HG03354 (cell line): ENCODE results near the gene SUDS3.
"Not testable (repeated sequence)": the region's sequence is repeated elsewhere in the genome, so short reads cannot be mapped to it uniquely, and the experiment has no call there.

Experiments used
- ATAC-seq: cut with Tn5 transposase; IDR thresholded peaks from one replicate; pipeline ENCODE4 v1.9.1; 2021; ENCODE audit warnings: mild to moderate bottlenecking; ENCODE audit not compliant: unreplicated experiment, poor library complexity, severe bottlenecking

SUDS3 gene

GRCh38 chr12:118377884-118378470 is 1.6 kb downstream of the SUDS3 start:
- ATAC-seq: no peak

DNA sequence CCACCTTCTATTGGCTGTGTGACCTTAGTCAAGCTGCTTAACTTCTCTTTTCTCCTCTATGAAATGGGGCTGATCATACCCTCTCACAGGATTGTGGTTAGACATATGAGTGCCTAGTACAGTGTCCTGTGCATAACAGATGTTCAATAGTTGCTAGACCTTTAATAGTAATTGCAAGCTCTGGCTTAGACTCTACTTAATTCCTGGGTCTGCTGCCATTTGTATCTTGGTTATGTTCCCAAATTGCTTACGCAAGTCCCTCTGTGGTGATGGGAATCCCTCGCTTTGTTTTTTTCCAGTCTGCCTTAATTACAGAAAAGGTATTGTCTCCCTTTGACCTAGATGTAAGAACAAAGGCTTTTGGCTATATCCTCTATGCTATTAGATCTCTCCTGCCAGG is 15.1 kb downstream of the SUDS3 start:
- ATAC-seq: no peak

- ATAC-seq: no peak
These were observed 15.5 kb downstream of the SUDS3 start for GRCh38 chr12:118391836-118392235.

- no peak for ATAC-seq
These were observed 21.5 kb downstream of the SUDS3 start for GRCh38 chr12:118397708-118398440.

DNA sequence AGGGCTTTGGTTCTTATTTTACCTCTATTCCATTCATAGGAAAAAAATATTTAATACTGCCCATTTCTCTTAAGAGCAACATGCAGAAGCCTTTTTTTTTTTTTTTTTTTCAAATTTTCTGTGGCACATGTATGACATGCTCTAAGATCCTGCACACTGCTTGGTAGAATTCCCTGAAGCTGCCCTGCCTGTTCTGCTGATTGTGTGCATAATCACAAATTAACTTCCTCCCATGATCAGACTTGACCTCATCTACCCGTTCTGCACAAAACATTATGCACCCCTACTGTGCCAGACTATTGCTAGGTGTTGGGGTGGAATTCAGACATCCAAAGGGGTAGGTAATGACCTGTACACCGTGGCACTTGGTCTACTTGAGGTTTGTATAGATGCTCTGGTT is 22.2 kb downstream of the SUDS3 start:
- no peak for ATAC-seq

DNA sequence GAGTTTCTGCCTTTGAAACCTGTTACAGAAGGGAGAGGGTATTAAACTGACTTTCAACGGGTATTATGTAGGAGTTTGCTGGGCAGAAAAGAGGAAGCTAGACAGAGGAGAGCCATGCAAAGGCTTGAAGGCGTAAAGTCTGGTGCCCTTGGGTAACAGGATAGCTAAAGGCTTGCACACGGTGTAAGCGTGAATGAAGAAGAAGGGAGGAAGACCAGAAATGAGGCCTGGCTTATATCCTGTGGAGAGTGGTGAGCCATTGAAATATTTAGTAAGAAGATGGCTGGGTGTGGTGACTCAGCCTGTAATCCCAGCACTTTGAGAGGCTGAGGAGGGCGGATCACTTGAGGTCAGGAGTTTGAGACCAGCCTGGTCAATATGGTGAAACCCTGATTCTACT is 22.6 kb downstream of the SUDS3 start:
- no peak for ATAC-seq

- no peak for ATAC-seq
These were observed 25.9 kb downstream of the SUDS3 start for GRCh38 chr12:118402251-118402650.

- ATAC-seq: peak; percentile 68
These were observed 28.6 kb downstream of the SUDS3 start for GRCh38 chr12:118404876-118405521.

- ATAC-seq: not testable (repeated sequence)
These were observed 31.9 kb downstream of the SUDS3 start for GRCh38 chr12:118408241-118408640.

- ATAC-seq: no peak
These were observed 33.5 kb downstream of the SUDS3 start for GRCh38 chr12:118409834-118410233.

DNA sequence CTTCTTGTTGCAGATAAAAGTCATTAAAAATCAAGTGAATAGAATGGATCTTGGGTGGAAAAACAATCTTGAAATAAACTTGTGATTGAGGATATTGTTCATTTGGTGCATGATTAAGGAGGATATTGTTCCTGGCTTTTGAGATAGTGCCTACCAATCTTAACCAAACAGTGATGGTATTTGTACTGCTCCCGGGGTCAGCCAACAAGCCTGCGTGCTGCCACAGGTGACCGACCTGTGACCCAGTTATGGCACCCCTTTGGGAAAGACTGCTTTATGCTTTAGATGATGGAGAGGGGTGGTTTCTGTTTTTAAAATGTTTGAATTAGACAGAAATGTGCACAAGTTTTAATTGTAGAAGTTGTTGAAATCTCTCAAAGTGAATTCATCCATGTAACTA is 41.6 kb downstream of the SUDS3 start:
- no peak for ATAC-seq

GRCh38 chr12:118418385-118419057 is 42.2 kb downstream of the SUDS3 start:
- ATAC-seq: no peak

DNA sequence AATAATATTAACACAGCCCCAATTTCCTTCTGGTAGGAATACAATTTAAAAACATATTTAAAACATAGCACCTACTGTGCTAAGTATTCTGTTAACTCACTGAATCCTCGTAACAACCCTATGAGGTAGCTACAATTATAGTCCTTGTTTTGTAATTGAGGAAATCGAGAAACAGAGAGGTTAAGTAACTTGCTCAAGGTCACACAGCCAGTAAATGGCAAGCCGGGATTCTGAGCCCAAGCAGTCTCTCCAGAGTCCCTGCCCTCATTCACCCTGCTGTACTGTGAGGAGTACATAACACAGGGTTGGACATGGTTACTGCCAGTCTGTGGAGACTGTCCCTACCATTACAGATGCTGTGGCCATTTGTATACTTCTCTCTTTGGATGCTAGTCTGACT is 44.3 kb downstream of the SUDS3 start:
- ATAC-seq: no peak

GRCh38 chr12:118424884-118425283 is 48.5 kb downstream of the SUDS3 start:
- ATAC-seq: no peak

DNA sequence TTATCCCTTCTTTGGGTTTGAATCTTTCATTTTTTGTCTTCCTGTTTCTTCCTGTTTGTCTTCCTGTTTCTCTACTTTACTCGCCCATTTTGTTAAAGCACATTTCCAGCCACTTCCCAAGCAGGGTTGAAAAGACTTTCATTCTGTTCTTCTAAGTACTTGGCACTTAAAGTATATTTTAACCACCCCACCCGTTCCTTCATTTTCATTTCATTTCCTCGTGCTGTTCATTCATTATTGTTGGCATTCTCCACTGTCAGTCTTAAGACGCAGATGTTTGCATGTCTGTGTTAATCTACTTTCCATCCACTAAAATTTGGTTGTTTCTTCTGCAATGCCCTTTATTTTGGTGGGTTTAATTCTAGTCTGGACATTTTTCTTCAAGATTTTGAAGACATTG is 49.0 kb downstream of the SUDS3 start:
- no peak for ATAC-seq

- ATAC-seq: no peak
These were observed 51.5 kb downstream of the SUDS3 start for GRCh38 chr12:118427819-118428218.

GRCh38 chr12:118428643-118429042 is 52.3 kb downstream of the SUDS3 start:
- no peak for ATAC-seq

DNA sequence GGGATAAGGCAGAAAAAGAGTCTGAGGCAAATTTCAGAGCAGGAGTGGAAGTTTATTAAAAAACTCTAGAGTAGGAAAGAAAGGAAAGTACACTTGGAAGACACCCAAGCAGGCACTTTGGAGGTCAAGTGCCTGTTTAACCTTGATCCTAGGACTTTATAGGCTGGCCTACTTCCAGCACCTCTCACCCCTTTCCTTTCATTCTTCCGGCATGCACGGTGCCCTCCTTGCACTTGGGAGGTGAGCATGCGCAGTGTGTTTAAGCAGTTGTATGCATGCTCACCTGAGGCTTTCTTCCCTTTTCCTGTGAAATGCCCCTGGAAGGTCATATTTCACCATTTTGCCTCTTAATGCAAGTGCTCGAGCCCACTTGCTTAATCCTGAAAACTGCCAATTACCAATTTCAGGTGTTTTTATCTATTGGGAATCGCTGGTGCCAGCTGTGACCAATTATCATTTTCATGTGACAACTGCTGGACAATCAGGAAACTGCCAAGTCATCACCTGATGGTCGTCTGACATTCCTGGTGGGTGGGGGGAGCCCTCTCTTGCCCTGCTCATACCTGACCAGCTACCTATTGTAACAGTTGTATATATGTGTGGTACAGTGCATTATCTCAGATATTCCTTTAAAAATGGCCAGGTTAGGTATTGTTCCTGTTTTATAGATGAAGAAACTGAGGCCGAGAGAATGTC is 53.5 kb downstream of the SUDS3 start:
- no peak for ATAC-seq

GRCh38 chr12:118430516-118430915 is 54.2 kb downstream of the SUDS3 start:
- no peak for ATAC-seq
